ENCODE measurements around the gene GNA14. TPM values are rescaled to one million over a fixed set of nuclear protein-coding genes. Genes with fewer than 3 reads are reported as not detected.

GNA14 gene
- total and polyA plus RNA-seq, 7 donors = 5.0 to 29.2 (median 7.8) TPM

DNA sequence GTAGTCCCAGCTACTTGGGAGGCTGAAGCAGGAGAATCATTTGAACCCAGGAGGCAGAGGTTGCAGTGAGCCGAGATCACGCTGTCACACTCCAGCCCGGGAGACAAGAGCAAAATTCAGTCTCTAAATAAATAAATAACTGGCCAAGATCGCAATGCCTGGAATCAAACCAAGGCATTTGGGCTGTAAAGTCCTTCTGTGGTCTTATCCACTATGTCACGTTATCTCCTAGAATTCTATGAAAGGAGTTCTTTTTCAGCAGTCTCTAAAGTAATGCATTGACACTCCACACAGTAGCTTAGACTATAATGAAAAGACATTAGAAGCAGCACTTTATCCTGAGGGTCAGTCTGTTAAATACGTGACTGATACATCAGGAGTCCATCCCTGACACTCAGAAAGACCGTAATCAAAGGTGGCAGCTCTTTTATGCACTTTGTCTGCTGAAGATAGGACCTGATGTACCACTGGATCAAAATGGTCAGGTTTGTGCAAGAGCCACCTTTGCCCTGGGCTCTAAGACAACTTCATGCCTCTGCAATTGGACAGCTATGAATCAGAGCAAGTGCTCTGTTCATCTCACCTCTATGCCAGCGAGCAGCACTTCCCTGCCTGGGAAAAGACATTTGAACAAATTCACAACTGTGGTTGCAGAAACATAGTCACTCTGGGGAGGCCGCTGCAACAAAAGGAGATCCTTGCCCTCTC is 31.7 kb upstream of the GNA14 start:
- H3K27ac ChIP-seq = no peak overlapping the region
- no peaks in the 10 kb centered on the region for H3K36me3 ChIP-seq
- H3K9me3 ChIP-seq = no peaks in the 10 kb centered on the region
- no peak for DNase-seq
- 64 to 86% methylated on average over 9 of the region's 9 CpGs for WGBS, 2 donors
- intact Hi-C loops (cut with DNase I) = no loop called here
- TF ChIP-seq, protein P1, sequence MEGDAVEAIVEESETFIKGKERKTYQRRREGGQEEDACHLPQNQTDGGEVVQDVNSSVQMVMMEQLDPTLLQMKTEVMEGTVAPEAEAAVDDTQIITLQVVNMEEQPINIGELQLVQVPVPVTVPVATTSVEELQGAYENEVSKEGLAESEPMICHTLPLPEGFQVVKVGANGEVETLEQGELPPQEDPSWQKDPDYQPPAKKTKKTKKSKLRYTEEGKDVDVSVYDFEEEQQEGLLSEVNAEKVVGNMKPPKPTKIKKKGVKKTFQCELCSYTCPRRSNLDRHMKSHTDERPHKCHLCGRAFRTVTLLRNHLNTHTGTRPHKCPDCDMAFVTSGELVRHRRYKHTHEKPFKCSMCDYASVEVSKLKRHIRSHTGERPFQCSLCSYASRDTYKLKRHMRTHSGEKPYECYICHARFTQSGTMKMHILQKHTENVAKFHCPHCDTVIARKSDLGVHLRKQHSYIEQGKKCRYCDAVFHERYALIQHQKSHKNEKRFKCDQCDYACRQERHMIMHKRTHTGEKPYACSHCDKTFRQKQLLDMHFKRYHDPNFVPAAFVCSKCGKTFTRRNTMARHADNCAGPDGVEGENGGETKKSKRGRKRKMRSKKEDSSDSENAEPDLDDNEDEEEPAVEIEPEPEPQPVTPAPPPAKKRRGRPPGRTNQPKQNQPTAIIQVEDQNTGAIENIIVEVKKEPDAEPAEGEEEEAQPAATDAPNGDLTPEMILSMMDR (IDR thresholded peaks at IDR 0.05) = no peak
- TF ChIP-seq EP300 (IDR thresholded peaks at IDR 0.05) = no peak
- TF ChIP-seq POLR2A (IDR thresholded peaks at IDR 0.05) = no peak
- TF ChIP-seq POLR2AphosphoS5 (IDR thresholded peaks at IDR 0.05) = no peak
- H3K4me1 ChIP-seq = peaks cover 0 to 10% (median 4%) of the 10 kb centered on the region in 4 donors
- no peaks in the 10 kb centered on the region for H3K27me3 ChIP-seq
- H3K4me3 ChIP-seq = no peak overlapping the region

DNA sequence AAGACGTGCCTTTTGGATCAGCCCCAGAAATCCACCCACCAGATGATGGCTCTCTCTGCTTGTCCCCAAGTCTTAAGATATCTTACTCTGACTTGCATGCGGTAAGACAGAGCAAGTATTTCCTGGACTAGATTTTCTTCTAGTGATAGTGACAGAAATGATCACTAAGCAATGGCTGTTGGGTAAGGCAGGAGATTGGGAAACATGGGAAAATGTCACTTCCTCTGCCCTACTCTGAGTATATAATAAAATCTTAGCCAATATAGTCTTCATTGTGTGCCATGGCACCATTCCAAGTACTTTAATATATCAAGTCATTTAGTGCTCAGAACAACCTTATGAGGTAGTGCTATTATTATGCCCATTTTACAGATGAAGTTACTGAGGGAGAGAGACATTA is 31.0 kb upstream of the GNA14 start:
- Histone ChIP-seq H3K4me3 (no peak overlapping the region), H3K4me1 (peaks cover 0 to 12% (median 6%) of the 10 kb centered on the region in 4 donors), H3K9me3 (no peaks in the 10 kb centered on the region), H3K36me3 (no peaks in the 10 kb centered on the region), H3K27ac (no peak overlapping the region), H3K27me3 (no peaks in the 10 kb centered on the region)
- TF ChIP-seq, protein P1 (IDR thresholded peaks at IDR 0.05) = no peak
- TF ChIP-seq POLR2AphosphoS5 (IDR thresholded peaks at IDR 0.05) (no peak), EP300 (IDR thresholded peaks at IDR 0.05) (no peak), POLR2A (IDR thresholded peaks at IDR 0.05) (no peak)
- no peak for DNase-seq
- WGBS, 2 donors = 40 to 67% methylated on average over 2 of the region's 2 CpGs
- intact Hi-C loops (cut with DNase I) = no loop called here

DNA sequence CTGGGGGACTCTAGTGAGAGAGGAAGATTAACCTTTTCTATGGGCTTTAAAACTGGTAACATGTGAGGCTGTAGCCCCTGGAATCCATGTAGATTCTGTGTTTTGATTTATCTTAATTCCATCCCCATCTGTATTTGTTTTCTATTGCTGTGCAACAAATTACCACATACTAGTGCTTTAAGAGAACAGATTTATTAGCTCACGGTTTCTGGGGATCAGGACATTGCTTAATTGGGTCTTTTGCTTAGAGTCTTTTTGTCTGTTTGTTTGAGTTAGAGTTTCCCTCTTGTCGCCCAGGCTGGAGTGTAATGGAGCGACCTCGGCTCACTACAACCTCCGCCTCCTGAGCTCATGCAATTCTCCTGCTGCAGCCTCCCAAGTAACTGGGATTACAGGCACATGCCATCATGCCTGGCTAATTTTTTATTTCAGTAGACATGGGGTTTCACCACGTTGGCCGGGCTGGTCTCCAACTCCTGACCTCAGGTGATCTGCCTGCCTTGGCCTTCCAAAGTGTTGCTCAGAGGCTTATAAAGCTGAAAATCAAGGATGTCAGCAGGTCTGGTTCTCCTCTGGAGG is 29.9 kb upstream of the GNA14 start:
- Histone ChIP-seq H3K4me3 (no peak overlapping the region), H3K36me3 (no peaks in the 10 kb centered on the region), H3K9me3 (no peaks in the 10 kb centered on the region), H3K4me1 (peaks cover 0 to 21% (median 12%) of the 10 kb centered on the region in 4 donors), H3K27ac (peak overlapping the region in 2 of 4 donors; percentile 10 to 32), H3K27me3 (no peaks in the 10 kb centered on the region)
- TF ChIP-seq, protein P1 (IDR thresholded peaks at IDR 0.05) = no peak
- TF ChIP-seq POLR2AphosphoS5 (IDR thresholded peaks at IDR 0.05) = peak in 1 of 4 donors; percentile 16
- TF ChIP-seq EP300 (IDR thresholded peaks at IDR 0.05) = no peak
- TF ChIP-seq POLR2A (IDR thresholded peaks at IDR 0.05) = no peak
- DNase-seq = peak; percentile 69
- intact Hi-C loops (cut with DNase I) = no loop called here
- 79 to 83% methylated on average over 7 of the region's 7 CpGs for WGBS, 2 donors

DNA sequence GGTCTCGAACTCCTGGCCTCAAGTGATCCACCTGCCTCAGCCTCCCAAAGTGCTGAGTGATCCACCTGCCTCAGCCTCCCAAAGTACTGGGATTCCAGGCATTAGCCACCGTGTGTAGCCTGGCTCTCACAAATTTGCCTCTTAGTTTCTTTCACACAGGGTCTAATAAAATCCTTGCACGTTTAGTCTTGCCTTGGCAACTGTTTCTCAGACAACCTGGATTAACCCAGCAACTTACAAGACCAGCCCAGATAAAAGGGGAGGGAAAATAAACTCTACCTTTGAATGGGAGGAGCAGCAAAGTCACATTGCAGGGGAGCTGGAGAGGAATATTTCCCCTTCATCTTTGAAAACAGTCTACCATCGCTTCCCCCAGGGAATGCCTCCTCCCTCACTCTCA is 29.3 kb upstream of the GNA14 start:
- intact Hi-C loops (cut with DNase I) = no loop called here
- Histone ChIP-seq H3K36me3 (no peaks in the 10 kb centered on the region), H3K4me3 (no peak overlapping the region), H3K27ac (peak overlapping the region in 1 of 4 donors; percentile 32), H3K27me3 (no peaks in the 10 kb centered on the region), H3K9me3 (no peaks in the 10 kb centered on the region), H3K4me1 (peaks cover 0 to 21% (median 12%) of the 10 kb centered on the region in 4 donors)
- DNase-seq = no peak
- TF ChIP-seq EP300 (IDR thresholded peaks at IDR 0.05) (no peak), POLR2A (IDR thresholded peaks at IDR 0.05) (no peak), POLR2AphosphoS5 (IDR thresholded peaks at IDR 0.05) (no peak)
- TF ChIP-seq, protein P1 (IDR thresholded peaks at IDR 0.05) = no peak
- WGBS, 2 donors = 67 to 81% methylated on average over 4 of the region's 4 CpGs
